ENCODE results near the gene ADAM11.

ADAM11 gene

GRCh38 chr17:44769647-44770084 lies 10.9 kb downstream of the ADAM11 start:
- Histone ChIP-seq H3K9me3 (ENCODE audit: insufficient read depth, low read length) (no peaks in the 10 kb centered on the region), H3K4me2 (ENCODE audit: low read depth, low read length, poor library complexity, severe bottlenecking) (no peak overlapping the region)
- TF ChIP-seq EZH2phosphoT487 (conservative IDR thresholded peaks at IDR 0.05; ENCODE audit: low read length): no peak
- TF ChIP-seq CTCF (IDR thresholded peaks at IDR 0.05; ENCODE audit: insufficient read depth, low read length, poor library complexity, severe bottlenecking): no peak

GRCh38 chr17:44770166-44770925 lies 11.6 kb downstream of the ADAM11 start:
- Histone ChIP-seq H3K4me2 (ENCODE audit: low read depth, low read length, poor library complexity, severe bottlenecking) (no peak overlapping the region), H2AFZ (ENCODE audit: low read depth, low read length, severe bottlenecking) (no peak overlapping the region), H4K20me1 (ENCODE audit: low read depth, low read length) (no peaks in the 10 kb centered on the region), H3K9me3 (ENCODE audit: insufficient read depth, low read length) (no peaks in the 10 kb centered on the region), H3F3A (ENCODE audit: insufficient read depth) (no peaks in the 10 kb centered on the region), H3K27me3 (ENCODE audit: low read length) (no peaks in the 10 kb centered on the region), H3K79me2 (ENCODE audit: insufficient read depth, low read length) (no peaks in the 10 kb centered on the region), H3K27ac (ENCODE audit: low read depth, low read length) (no peak overlapping the region), H3K9me2 (replicated peaks; ENCODE audit: insufficient read depth, low read length) (no peaks in the 10 kb centered on the region), H3K9ac (ENCODE audit: low read length) (no peak overlapping the region), H3K4me3 (ENCODE audit: insufficient read depth, low read length, poor library complexity, severe bottlenecking) (no peak overlapping the region), H3K36me3 (ENCODE audit: low read length) (no peaks in the 10 kb centered on the region)
- TF ChIP-seq EZH2phosphoT487 (conservative IDR thresholded peaks at IDR 0.05; ENCODE audit: low read length) (no peak), CTCF (IDR thresholded peaks at IDR 0.05; ENCODE audit: insufficient read depth, low read length, poor library complexity, severe bottlenecking) (no peak)

More at GRCh38 chr17:44769647-44770084, 10.9 kb downstream of the ADAM11 start:
- Histone ChIP-seq H2AFZ (ENCODE audit: low read depth, low read length, severe bottlenecking) (no peak overlapping the region), H3F3A (ENCODE audit: insufficient read depth) (no peaks in the 10 kb centered on the region), H3K36me3 (ENCODE audit: low read length) (no peaks in the 10 kb centered on the region), H3K9me2 (replicated peaks; ENCODE audit: insufficient read depth, low read length) (no peaks in the 10 kb centered on the region), H3K79me2 (ENCODE audit: insufficient read depth, low read length) (no peaks in the 10 kb centered on the region), H4K20me1 (ENCODE audit: low read depth, low read length) (no peaks in the 10 kb centered on the region), H3K27ac (ENCODE audit: low read depth, low read length) (no peak overlapping the region), H3K9ac (ENCODE audit: low read length) (no peak overlapping the region), H3K27me3 (ENCODE audit: low read length) (no peaks in the 10 kb centered on the region), H3K4me3 (ENCODE audit: insufficient read depth, low read length, poor library complexity, severe bottlenecking) (no peak overlapping the region)

GRCh38 chr17:44772308-44773045 lies 13.7 kb downstream of the ADAM11 start:
- H3K9me3 ChIP-seq (ENCODE audit: insufficient read depth, low read length): no peaks in the 10 kb centered on the region
- TF ChIP-seq CTCF (IDR thresholded peaks at IDR 0.05; ENCODE audit: insufficient read depth, low read length, poor library complexity, severe bottlenecking): no peak
- TF ChIP-seq EZH2phosphoT487 (conservative IDR thresholded peaks at IDR 0.05; ENCODE audit: low read length): no peak
- no peak overlapping the region for H3K27ac ChIP-seq (ENCODE audit: low read depth, low read length)
- no peak overlapping the region for H2AFZ ChIP-seq (ENCODE audit: low read depth, low read length, severe bottlenecking)
- no peak overlapping the region for H3K9ac ChIP-seq (ENCODE audit: low read length)
- H3K4me3 ChIP-seq (ENCODE audit: insufficient read depth, low read length, poor library complexity, severe bottlenecking): no peak overlapping the region
- H3K27me3 ChIP-seq (ENCODE audit: low read length): no peaks in the 10 kb centered on the region
- H3K36me3 ChIP-seq (ENCODE audit: low read length): no peaks in the 10 kb centered on the region
- no peaks in the 10 kb centered on the region for H3F3A ChIP-seq (ENCODE audit: insufficient read depth)
- H4K20me1 ChIP-seq (ENCODE audit: low read depth, low read length): no peaks in the 10 kb centered on the region
- no peak overlapping the region for H3K4me2 ChIP-seq (ENCODE audit: low read depth, low read length, poor library complexity, severe bottlenecking)
- H3K79me2 ChIP-seq (ENCODE audit: insufficient read depth, low read length): no peaks in the 10 kb centered on the region
- no peaks in the 10 kb centered on the region for H3K9me2 ChIP-seq (replicated peaks; ENCODE audit: insufficient read depth, low read length)
